K562 (cell line): Measurements from ENCODE around the gene ATP6V0C. TPM values are rescaled to one million over a fixed set of nuclear protein-coding genes. Genes with fewer than 3 reads are reported as not detected.

Experiments used
- CXXC5 ChIP-seq: fragments of 250-450 bp; sonication (Bioruptor Pico); IDR thresholded peaks from 2 replicates; pipeline ENCODE4 v1.8.0; 2022; ENCODE audit warnings: inconsistent platforms, mild to moderate bottlenecking, moderate library complexity
- DMBX1 ChIP-seq: fragments of 250-450 bp; sonication (Bioruptor Pico); IDR thresholded peaks from 2 replicates; pipeline ENCODE4 v1.8.0; 2022; ENCODE audit warnings: inconsistent platforms, mild to moderate bottlenecking, moderate library complexity, borderline replicate concordance
- MCM5 ChIP-seq: fragments of 450-650 bp; IDR thresholded peaks from 2 replicates; pipeline ENCODE4 v1.6.1; 2016; ENCODE audit warnings: low read depth
- NR2C2 ChIP-seq, 2 experiments: fragments of 200-800 bp in 1 of 2; sonication (Bioruptor generic) in 1 of 2; sonication (generic) in 1 of 2; formaldehyde crosslinking in 1 of 2; IDR thresholded peaks; 2 replicates each; pipeline versions ENCODE4 v1.6.1 to v1.8.0; 2016 to 2022; ENCODE audit warnings: mild to moderate bottlenecking in 1 of 2, missing compliant biosample characterization in 1 of 2, missing genetic modification characterization in 1 of 2, missing genetic modification reagents in 1 of 2
- POLR2G ChIP-seq: fragments of 200-400 bp; formaldehyde crosslinking; IDR thresholded peaks from 2 replicates; pipeline ENCODE4 v1.6.1; 2017; ENCODE audit warnings: low read depth, mild to moderate bottlenecking, antibody characterized with exemption, low read length, moderate library complexity
- RFX1 ChIP-seq: fragments of 450-650 bp; IDR thresholded peaks from 2 replicates; pipeline ENCODE4 v1.6.1; 2016; ENCODE audit warnings: mild to moderate bottlenecking, moderate library complexity
- RFX5 ChIP-seq: IDR thresholded peaks from 2 replicates; pipeline ENCODE4 v1.6.1; 2011; ENCODE audit warnings: low read depth, mild to moderate bottlenecking, improper control_type of control experiment, low read length
- RREB1 ChIP-seq: fragments of 250-450 bp; sonication (Bioruptor Pico); IDR thresholded peaks from 2 replicates; pipeline ENCODE4 v1.4.0; 2020
- SAFB ChIP-seq: fragments of 200-400 bp; formaldehyde crosslinking; IDR thresholded peaks from 2 replicates; pipeline ENCODE4 v1.6.1; 2017; ENCODE audit warnings: low read depth, low read length, borderline replicate concordance
- SMAD4 ChIP-seq: fragments of 250-450 bp; sonication (Bioruptor Pico); conservative IDR thresholded peaks from 2 replicates; pipeline ENCODE4 v1.8.0; 2021; ENCODE audit warnings: inconsistent platforms, mild to moderate bottlenecking, moderate library complexity
- SRSF7 ChIP-seq: fragments of 200-400 bp; formaldehyde crosslinking; optimal IDR thresholded peaks from 2 replicates; pipeline ENCODE3; 2017; ENCODE audit warnings: mild to moderate bottlenecking, low read depth, low read length
- UBTF ChIP-seq, 2 experiments: IDR thresholded peaks; 2 replicates each; pipeline ENCODE4 v1.6.1; 2012; ENCODE audit warnings: improper control_type of control experiment in 2 of 2, low read depth in 2 of 2, low read length in 2 of 2, borderline replicate concordance in 1 of 2
- ZNF165 ChIP-seq: fragments of 250-450 bp; sonication (Bioruptor Pico); IDR thresholded peaks from 2 replicates; pipeline ENCODE4 v1.4.0; 2020; ENCODE audit warnings: borderline replicate concordance
- ZNF232 ChIP-seq: sonication (generic); formaldehyde crosslinking; IDR thresholded peaks from 2 replicates; pipeline ENCODE4 v1.8.0; 2022; ENCODE audit warnings: mild to moderate bottlenecking, missing genetic modification reagents
- ZNF449 ChIP-seq: fragments of 250-450 bp; sonication (Bioruptor Pico); IDR thresholded peaks from 2 replicates; pipeline ENCODE4 v1.8.0; 2022; ENCODE audit warnings: moderate library complexity, mild to moderate bottlenecking, inconsistent platforms
- ZNF77 ChIP-seq: fragments of 250-450 bp; sonication (Bioruptor Pico); IDR thresholded peaks from 2 replicates; pipeline ENCODE4 v1.5.0; 2020
- polyA plus RNA-seq, 8 experiments: library from polyadenylated mRNA; depleted of rRNA in 4 of 8; stranded (reverse) in 5 of 8; unstranded in 3 of 8; fragments of >200 nt; fragmentation: Nextera tagmentation in 2 of 8; fragmentation: Illumina TruSeq in 1 of 8; extraction: Ambion mirVana in 2 of 8; extraction: Trizol in 1 of 8; gene quantifications; 2 replicates each; pipeline versions ENCODE4 v1.2.1 to v1.2.3, GENCODE V29; 2011 to 2014; ENCODE audit warnings: inconsistent platforms in 1 of 8, missing spikeins in 1 of 8
- total RNA-seq, 7 experiments: library from RNA; depleted of rRNA in 6 of 7; stranded (reverse); fragments of >200 nt in 6 of 7; fragmentation: Illumina TruSeq in 2 of 7; extraction: Trizol in 2 of 7; gene quantifications; 2 replicates each; pipeline versions ENCODE4 v1.2.1 to v1.2.3, GENCODE V29; 2011 to 2021; ENCODE audit warnings: low replicate concordance in 1 of 7

The ATP6V0C gene
- total and polyA plus RNA-seq, 9 of the 15 experiments (the other 6 are each of a cell fraction or from before 2014, with no cell fraction given): 2.9 to 228 (median 22.7) TPM

- TF ChIP-seq RREB1 (CRISPR knock-in tag): peak; percentile 82; the same call in 1 of the 2 replicates
- TF ChIP-seq ZNF449 (CRISPR knock-in tag): no peak
- peak; percentile 80 for TF ChIP-seq CXXC5 (CRISPR knock-in tag)
- peak; percentile 80 for TF ChIP-seq SMAD4 (CRISPR knock-in tag)
- TF ChIP-seq RFX5: no peak
- TF ChIP-seq DMBX1 (CRISPR knock-in tag): no peak; the same call in 1 of the 2 replicates
- no peak for TF ChIP-seq SRSF7
- peak; percentile 78 for TF ChIP-seq POLR2G
- peak; percentile 43 to 85; a peak in 3 of 4 replicates for TF ChIP-seq UBTF (IDR thresholded peaks at IDR 0.05; ENCODE audit: borderline replicate concordance in 1 of 2, low read depth in 2 of 2, low read length in 2 of 2)
- TF ChIP-seq NR2C2 (CRISPR knock-in tag; IDR thresholded peaks at IDR 0.05): 0 out of 2 replicates have a peak, but pooled peaks have one; percentile 25
- peak; percentile 58 for TF ChIP-seq NR2C2 (tag; IDR thresholded peaks at IDR 0.05)
- TF ChIP-seq RFX1: no peak
- TF ChIP-seq ZNF77: no peak
- no peak for TF ChIP-seq ZNF232 (CRISPR knock-in tag)
- TF ChIP-seq MCM5: no peak
- peak; percentile 93 for TF ChIP-seq SAFB
- TF ChIP-seq ZNF165: 0 out of 2 replicates have a peak, but pooled peaks have one; percentile 30
Observed at GRCh38 chr16:2473999-2474876, 39.5 kb upstream of the ATP6V0C start (continued).
